GM18861 (cell line): Measurements from ENCODE around the gene DHX57.
"Not testable (repeated sequence)": the region's sequence is repeated elsewhere in the genome, so short reads cannot be mapped to it uniquely, and the experiment has no call there.

ENCODE experiments used
- ATAC-seq: cut with Tn5 transposase; IDR thresholded peaks from one replicate; pipeline ENCODE4 v1.9.1; 2021; ENCODE audit not compliant: unreplicated experiment

Gene DHX57

GRCh38 chr2:38806015-38806732 is 69.6 kb downstream of the DHX57 start:
- ATAC-seq: no peak

GRCh38 chr2:38797953-38798352 is 77.8 kb downstream of the DHX57 start:
- ATAC-seq: no peak

GRCh38 chr2:38797250-38797676 is 78.5 kb downstream of the DHX57 start:
- ATAC-seq: no peak

GRCh38 chr2:38795016-38795415 is 80.7 kb downstream of the DHX57 start:
- not testable (repeated sequence) for ATAC-seq

- no peak for ATAC-seq
Measured at GRCh38 chr2:38794235-38794946, 81.3 kb downstream of the DHX57 start.

- no peak for ATAC-seq
Measured at GRCh38 chr2:38793511-38793910, 82.2 kb downstream of the DHX57 start.

- no peak for ATAC-seq
Measured at GRCh38 chr2:38792751-38793150, 83.0 kb downstream of the DHX57 start.

DNA sequence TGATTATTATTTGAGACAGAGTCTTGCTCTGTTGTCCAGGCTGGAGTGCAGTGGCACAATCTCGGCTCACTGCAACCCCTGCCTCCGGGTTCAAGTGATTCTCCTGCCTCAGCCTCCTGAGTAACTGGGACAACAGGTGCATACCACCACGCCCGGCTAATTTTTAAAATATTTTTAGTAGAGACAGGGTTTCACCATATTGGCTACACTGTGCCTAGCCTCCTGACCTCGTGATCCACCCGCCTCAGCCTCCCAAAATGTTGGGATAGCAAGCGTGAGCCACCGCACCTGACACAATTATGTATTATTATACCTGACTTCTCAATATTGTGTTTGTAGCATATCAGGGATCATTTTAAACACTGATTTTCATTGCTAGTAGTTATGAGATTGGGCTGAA is 83.4 kb downstream of the DHX57 start:
- ATAC-seq: not testable (repeated sequence)

GRCh38 chr2:38791744-38792143 is 84.0 kb downstream of the DHX57 start:
- no peak for ATAC-seq

GRCh38 chr2:38789691-38790090 is 86.0 kb downstream of the DHX57 start:
- ATAC-seq: no peak

- no peak for ATAC-seq
Measured at GRCh38 chr2:38788306-38788705, 87.4 kb downstream of the DHX57 start.

GRCh38 chr2:38783586-38783985 is 92.1 kb downstream of the DHX57 start:
- ATAC-seq: no peak

DNA sequence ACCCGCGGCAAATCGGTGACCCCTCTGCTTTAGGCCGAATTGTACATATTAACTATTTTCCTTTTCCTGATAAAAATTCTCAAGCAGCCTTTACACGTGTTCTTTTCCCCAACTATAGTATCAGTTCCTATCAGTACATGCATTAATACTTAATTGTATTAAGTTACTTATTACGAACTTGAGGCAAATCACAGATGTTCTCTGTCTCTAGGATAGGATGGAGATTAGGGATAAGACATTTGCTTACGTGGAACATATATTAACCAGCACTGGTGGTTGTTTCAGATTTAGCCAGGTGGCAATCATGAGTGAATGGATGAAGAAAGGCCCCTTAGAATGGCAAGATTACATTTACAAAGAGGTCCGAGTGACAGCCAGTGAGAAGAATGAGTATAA is 97.0 kb downstream of the DHX57 start:
- no peak for ATAC-seq

DNA sequence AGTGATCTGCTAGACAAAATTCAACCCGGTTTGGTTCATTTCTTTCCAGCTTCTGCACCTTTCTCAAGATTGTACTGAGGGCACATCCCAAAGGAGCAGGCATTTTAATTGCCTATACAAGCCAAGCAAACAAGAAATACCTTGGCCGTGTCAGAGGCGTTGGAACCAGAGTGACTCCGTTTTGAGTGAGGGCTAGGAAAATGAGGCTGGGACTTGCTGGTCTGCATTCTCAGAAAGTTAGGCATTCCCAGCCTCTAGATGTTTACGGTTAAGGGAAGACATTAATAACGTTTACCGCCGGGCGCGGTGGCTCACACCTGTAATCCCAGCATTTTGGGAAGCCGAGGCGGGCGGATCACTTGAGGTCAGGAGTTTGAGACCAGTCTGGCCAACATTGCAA is 99.2 kb downstream of the DHX57 start:
- ATAC-seq: no peak

GRCh38 chr2:38775921-38776225 is 99.9 kb downstream of the DHX57 start:
- no peak for ATAC-seq

GRCh38 chr2:38775097-38775920 is 100.4 kb downstream of the DHX57 start:
- no peak for ATAC-seq

GRCh38 chr2:38771632-38772031 is 104.1 kb downstream of the DHX57 start:
- no peak for ATAC-seq

- ATAC-seq: no peak
Measured at GRCh38 chr2:38765551-38765950, 110.2 kb downstream of the DHX57 start.

DNA sequence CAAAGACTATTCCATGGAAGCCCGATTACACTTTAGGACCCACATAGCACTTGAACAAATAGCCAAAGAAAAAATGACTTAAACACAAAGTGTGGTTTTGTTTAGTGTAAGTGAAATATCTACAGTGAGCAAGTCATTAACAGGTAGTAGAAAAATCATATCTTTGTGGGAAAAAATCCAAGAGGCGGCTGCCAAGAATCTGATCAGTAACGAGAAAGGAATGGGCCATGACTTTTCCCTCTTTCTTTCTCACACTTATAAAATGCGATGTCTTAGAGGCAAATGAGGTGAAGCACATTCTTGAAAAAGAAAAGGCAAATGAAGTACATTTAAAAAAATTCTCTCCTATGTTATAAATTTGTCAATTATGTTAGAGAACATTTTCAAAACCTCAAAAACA is 110.6 kb downstream of the DHX57 start:
- ATAC-seq: no peak

DNA sequence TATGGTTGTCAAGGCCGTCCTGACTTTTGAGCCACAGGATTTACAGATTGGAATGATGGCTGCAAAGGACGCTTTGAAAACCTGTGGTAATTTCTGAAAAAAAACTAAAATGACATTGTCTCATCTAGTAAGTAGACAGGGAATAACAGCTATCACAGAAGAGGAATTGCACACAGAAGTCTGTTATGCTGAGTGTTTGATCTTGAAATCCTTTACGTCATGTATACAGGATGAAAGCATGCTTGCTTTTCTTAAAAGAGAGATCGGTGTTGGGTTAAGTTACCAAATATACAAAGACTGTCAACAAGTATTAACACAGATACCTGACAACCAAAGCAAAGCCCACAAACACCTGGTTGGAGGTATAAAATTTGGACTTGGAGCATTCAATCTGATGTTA is 112.0 kb downstream of the DHX57 start:
- ATAC-seq: no peak

GRCh38 chr2:38763228-38763627 is 112.5 kb downstream of the DHX57 start:
- ATAC-seq: no peak

- not testable (repeated sequence) for ATAC-seq
Measured at GRCh38 chr2:38755891-38756290, 119.8 kb downstream of the DHX57 start.
